K562 (cell line): ENCODE data around the gene LYZL6. TPM values are rescaled to one million over a fixed set of nuclear protein-coding genes. Genes with fewer than 3 reads are reported as not detected.

Experiments
- ATAC-seq: fragments of 200-7000 bp; cut with Tn5 transposase; 3 replicates; pipeline ENCODE4 v1.9.1; 2020; ENCODE audit warnings: moderate library complexity
- BruUV-seq: library from RNA; stranded (reverse); fragments of 400-500 nt; replicated peaks from 2 replicates; lab custom pipeline; 2021; lab: Mats Ljungman, UMichigan
- CTCF ChIA-PET: fragments of 300-600 bp; formaldehyde crosslinking; extraction: SDS; loops from one replicate; lab custom pipeline; 2021; ENCODE audit warnings: low intra/inter-chr PET ratio; lab: Yijun Ruan, JAX
- POLR2A ChIA-PET: fragments of 300-600, 350-650 bp; sonication (Branson Sonifier 250); formaldehyde crosslinking; extraction: SDS; loops from one replicate; lab custom pipeline; 2021; ENCODE audit warnings: antibody characterized with exemption, inconsistent platforms; lab: Yijun Ruan, JAX
- DNase-seq, 4 experiments: peaks; one replicate each; pipeline versions ENCODE4 v3.0.0 to v3.0.0-alpha.2; 2011 to 2018; ENCODE audit warnings: low spot score in 3 of 4, mixed read lengths in 3 of 4; ENCODE audit errors: extremely low read depth in 1 of 4
- FAIRE-seq: peaks from 2 replicates; lab custom pipeline; 2011; peaks lifted over from hg19 to GRCh38; lab: Jason Lieb, UNC
- H2AFZ ChIP-seq: 2 replicates; pipeline ENCODE4 v1.6.0; 2011; ENCODE audit warnings: low read depth, low read length, control low read depth, inconsistent platforms
- H3K27ac ChIP-seq: fragments of 200-600 bp; 3 replicates; pipeline ENCODE4 v1.8.0; 2011; ENCODE audit warnings: low read depth, mild to moderate bottlenecking, control low read depth, inconsistent platforms, low read length, moderate library complexity, mixed read lengths; ENCODE audit errors: extremely low read depth
- H3K27me3 ChIP-seq, 2 experiments: fragments of 300-600 bp in 1 of 2; 2 replicates in 1 of 2; 3 replicates in 1 of 2; pipeline versions ENCODE4 v1.6.0 to v1.8.0; 2011; ENCODE audit warnings: inconsistent platforms in 2 of 2, low read length in 2 of 2, mild to moderate bottlenecking in 1 of 2, mixed read lengths in 1 of 2, moderate library complexity in 1 of 2; ENCODE audit not compliant: control insufficient read depth in 2 of 2, insufficient read depth in 2 of 2
- H3K36me3 ChIP-seq: fragments of 300-600 bp; 3 replicates; pipeline ENCODE4 v1.8.0; 2011; ENCODE audit warnings: mild to moderate bottlenecking, low read length, inconsistent platforms; ENCODE audit not compliant: control insufficient read depth, insufficient read depth
- H3K4me1 ChIP-seq, 2 experiments: fragments of 200-600 bp in 1 of 2; replicated peaks in 1 of 2; 2 replicates in 1 of 2; 3 replicates in 1 of 2; pipeline versions ENCODE4 v1.5.1 to v1.8.0; 2011; ENCODE audit warnings: inconsistent platforms in 2 of 2, low read length in 2 of 2, mild to moderate bottlenecking in 1 of 2, mixed read lengths in 1 of 2, moderate library complexity in 1 of 2; ENCODE audit not compliant: control insufficient read depth in 2 of 2, insufficient read depth in 2 of 2
- H3K4me2 ChIP-seq: 2 replicates; pipeline ENCODE4 v1.6.1; 2011; ENCODE audit warnings: low read length, control low read depth, inconsistent platforms, mixed read lengths; ENCODE audit not compliant: insufficient read depth
- H3K4me3 ChIP-seq: fragments of 200-600 bp; sonication (generic), shearing (Covaris generic); 2 replicates; pipeline ENCODE4 v1.5.1; 2016; ENCODE audit warnings: control low read depth, inconsistent platforms
- H3K79me2 ChIP-seq: fragments of 200-600 bp; 3 replicates; pipeline ENCODE4 v1.8.0; 2011; ENCODE audit warnings: low read length, inconsistent platforms; ENCODE audit not compliant: control insufficient read depth, insufficient read depth
- H3K9ac ChIP-seq, 2 experiments: 2 replicates each; pipeline versions ENCODE4 v1.6.0 to v1.6.1; 2011; ENCODE audit warnings: low read depth in 2 of 2, low read length in 2 of 2, control low read depth in 1 of 2, inconsistent platforms in 1 of 2, mild to moderate bottlenecking in 1 of 2, mixed read lengths in 1 of 2; ENCODE audit not compliant: insufficient read depth in 1 of 2
- H3K9me1 ChIP-seq: one replicate; pipeline ENCODE4 v1.6.0; 2011; ENCODE audit warnings: inconsistent platforms, mild to moderate bottlenecking, low read length, moderate library complexity; ENCODE audit not compliant: control insufficient read depth, insufficient read depth
- H3K9me3 ChIP-seq: replicated peaks from 2 replicates; pipeline ENCODE4 v1.5.1; 2011; ENCODE audit warnings: low read depth, low read length, inconsistent platforms; ENCODE audit not compliant: control insufficient read depth, insufficient read depth
- H4K20me1 ChIP-seq: replicated peaks from 2 replicates; pipeline ENCODE4 v1.6.1; 2011; ENCODE audit warnings: low read length, inconsistent platforms, mixed read lengths; ENCODE audit not compliant: control insufficient read depth, insufficient read depth
- C11orf30 ChIP-seq: fragments of 450-650 bp; IDR thresholded peaks from 2 replicates; pipeline ENCODE4 v1.6.1; 2016; ENCODE audit warnings: low read depth, mild to moderate bottlenecking
- IRF2 ChIP-seq: sonication (generic); formaldehyde crosslinking; IDR thresholded peaks from 2 replicates; pipeline ENCODE4 v1.8.1; 2022; ENCODE audit warnings: mild to moderate bottlenecking, missing genetic modification reagents
- NFE2L1 ChIP-seq: fragments of 450-650 bp; IDR thresholded peaks from 2 replicates; pipeline ENCODE4 v1.6.1; 2016; ENCODE audit warnings: missing genetic modification characterization, low read depth, mild to moderate bottlenecking, missing compliant biosample characterization, moderate library complexity, borderline replicate concordance
- REST ChIP-seq, 2 experiments: fragments of 450-650 bp; formaldehyde crosslinking in 1 of 2; IDR thresholded peaks; 2 replicates each; pipeline versions ENCODE4 v1.4.0 to v1.6.1; 2014 to 2020; ENCODE audit warnings: mild to moderate bottlenecking in 2 of 2, borderline replicate concordance in 1 of 2, low read depth in 1 of 2
- SMC3 ChIP-seq: conservative IDR thresholded peaks from 2 replicates; pipeline ENCODE4 v1.6.1; 2011; ENCODE audit warnings: low read depth, low read length, improper control_type of control experiment; ENCODE audit not compliant: insufficient read depth
- ZNF316 ChIP-seq: fragments of 450-650 bp; IDR thresholded peaks from 2 replicates; pipeline ENCODE4 v1.6.1; 2016
- WGBS: fragments of 100-300 bp; shearing (Covaris generic); methylation state at CpG from one replicate; pipeline ENCODE4 v1.1.6; 2016; ENCODE audit warnings: low coverage, mixed read lengths; ENCODE audit not compliant: insufficient coverage; ENCODE audit errors: missing lambda C conversion rate; 5-methylcytosine and 5-hydroxymethylcytosine counted together
- in situ Hi-C: fragments of 300-500 bp; cut with MboI; formaldehyde crosslinking; loops from 4 replicates; pipeline ENCODE4 v1.15.0; 2018; ENCODE audit warnings: inconsistent platforms, mixed read lengths
- intact Hi-C: fragments of 100-400 bp; cut with micrococcal nuclease; formaldehyde crosslinking; loops from 2 replicates; pipeline ENCODE4 v1.14.2; 2022
- polyA plus RNA-seq, 8 experiments: library from polyadenylated mRNA; depleted of rRNA in 4 of 8; stranded (reverse) in 5 of 8; unstranded in 3 of 8; fragments of >200 nt; fragmentation: Nextera tagmentation in 2 of 8; fragmentation: Illumina TruSeq in 1 of 8; extraction: Ambion mirVana in 2 of 8; extraction: Trizol in 1 of 8; gene quantifications; 2 replicates each; pipeline versions ENCODE4 v1.2.1 to v1.2.3, GENCODE V29; 2011 to 2014; ENCODE audit warnings: inconsistent platforms in 1 of 8, missing spikeins in 1 of 8
- total RNA-seq, 7 experiments: library from RNA; depleted of rRNA in 6 of 7; stranded (reverse); fragments of >200 nt in 6 of 7; fragmentation: Illumina TruSeq in 2 of 7; extraction: Trizol in 2 of 7; gene quantifications; 2 replicates each; pipeline versions ENCODE4 v1.2.1 to v1.2.3, GENCODE V29; 2011 to 2021; ENCODE audit warnings: low replicate concordance in 1 of 7
- TF ChIP-seq, protein P1 (sequence below), 3 experiments: IDR thresholded peaks in 2 of 3; conservative IDR thresholded peaks in 1 of 3; 2 replicates each; pipeline ENCODE4 v1.5.1; 2011 to 2012; ENCODE audit warnings: low read length in 3 of 3, mild to moderate bottlenecking in 3 of 3, control low read depth in 2 of 3, improper control_type of control experiment in 1 of 3, inconsistent platforms in 1 of 3, low read depth in 1 of 3, mixed read lengths in 1 of 3, moderate library complexity in 1 of 3; ENCODE audit not compliant: insufficient read depth in 2 of 3

The LYZL6 gene
- total and polyA plus RNA-seq, 9 of the 15 experiments (the other 6 are each of a cell fraction or from before 2014, with no cell fraction given) = not detected

GRCh38 chr17:35969558-35970380 lies 26.3 kb upstream of the LYZL6 start:
- Histone ChIP-seq H3K4me1 (no peaks in the 10 kb centered on the region), H3K36me3 (no peaks in the 10 kb centered on the region), H3K4me2 (no peak overlapping the region), H2AFZ (no peak overlapping the region), H3K9me3 (no peaks in the 10 kb centered on the region), H3K27ac (no peak overlapping the region), H3K79me2 (no peaks in the 10 kb centered on the region), H3K9ac (no peak overlapping the region), H3K4me3 (no peak overlapping the region), H3K27me3 (peaks cover 10 to 12% of the 10 kb centered on the region in 2 experiments; a peak in 4 of 5 replicates), H4K20me1 (no peaks in the 10 kb centered on the region), H3K9me1 (no peaks in the 10 kb centered on the region)
- POLR2A ChIA-PET = interaction anchor here (1.0 kb wide), 2 partner anchors 27 to 75 kb away, joined by 3 to 4 read pairs; no protein-coding TSS in a partner anchor
- CTCF ChIA-PET = interaction anchor here (0.7 to 1.5 kb wide), 6 partner anchors 39 to 513 kb away, joined by 4 to 14 read pairs (median 8); no protein-coding TSS in a partner anchor
- intact Hi-C loops (loop anchor here (1.0 to 5.0 kb wide), 4 partner anchors 23 to 180 kb away; no protein-coding TSS in a partner anchor), in situ Hi-C loops (loop anchor here (5.0 to 25.0 kb wide), 2 partner anchors 168 to 518 kb away; partner anchors contain the start of gene ZNHIT3)
- WGBS = 3% methylated on average over 8 of the region's 8 CpGs
- FAIRE-seq = no peak
- peak; percentile 92 for ATAC-seq
- DNase-seq = peak; percentile 60 to 84 (median 70)
- no TSS peak for BruUV-seq
- TF ChIP-seq IRF2 (no peak), SMC3 (peak; percentile 82), REST (IDR thresholded peaks at IDR 0.05; ENCODE audit: borderline replicate concordance) (peak; percentile 74), REST (CRISPR knock-in tag; IDR thresholded peaks at IDR 0.05; ENCODE audit: low read depth) (no peak), NFE2L1 (tag) (no peak), C11orf30 (peak; percentile 29; the same call in 1 of the 2 replicates), ZNF316 (0 out of 2 replicates have a peak, but pooled peaks have one; percentile 33)
- TF ChIP-seq, protein P1, sequence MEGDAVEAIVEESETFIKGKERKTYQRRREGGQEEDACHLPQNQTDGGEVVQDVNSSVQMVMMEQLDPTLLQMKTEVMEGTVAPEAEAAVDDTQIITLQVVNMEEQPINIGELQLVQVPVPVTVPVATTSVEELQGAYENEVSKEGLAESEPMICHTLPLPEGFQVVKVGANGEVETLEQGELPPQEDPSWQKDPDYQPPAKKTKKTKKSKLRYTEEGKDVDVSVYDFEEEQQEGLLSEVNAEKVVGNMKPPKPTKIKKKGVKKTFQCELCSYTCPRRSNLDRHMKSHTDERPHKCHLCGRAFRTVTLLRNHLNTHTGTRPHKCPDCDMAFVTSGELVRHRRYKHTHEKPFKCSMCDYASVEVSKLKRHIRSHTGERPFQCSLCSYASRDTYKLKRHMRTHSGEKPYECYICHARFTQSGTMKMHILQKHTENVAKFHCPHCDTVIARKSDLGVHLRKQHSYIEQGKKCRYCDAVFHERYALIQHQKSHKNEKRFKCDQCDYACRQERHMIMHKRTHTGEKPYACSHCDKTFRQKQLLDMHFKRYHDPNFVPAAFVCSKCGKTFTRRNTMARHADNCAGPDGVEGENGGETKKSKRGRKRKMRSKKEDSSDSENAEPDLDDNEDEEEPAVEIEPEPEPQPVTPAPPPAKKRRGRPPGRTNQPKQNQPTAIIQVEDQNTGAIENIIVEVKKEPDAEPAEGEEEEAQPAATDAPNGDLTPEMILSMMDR (IDR thresholded peaks at IDR 0.05 in 2 of 3, conservative IDR thresholded peaks at IDR 0.05 in 1 of 3; ENCODE audit: insufficient read depth in 2 of 3, low read depth in 1 of 3, low read length in 3 of 3) = peak; percentile 81 to 95 (median 86)
